Spleen (tissue), 11 donors: Measurements from ENCODE around the gene ARHGAP21. TPM values are rescaled to one million over a fixed set of nuclear protein-coding genes. Genes with fewer than 3 reads are reported as not detected.

Experiments
- DNase-seq: peaks from one replicate; pipeline ENCODE4 v3.0.0-alpha.2; 2020
- H3K27ac ChIP-seq, 8 donors: fragments of 200-600 bp; sonication (generic) in 7 of 8; 1 replicate in 4 of 8; 2 replicates in 4 of 8; pipeline versions ENCODE4 v1.5.0 to v1.8.0; 2016 to 2021; ENCODE audit warnings: inconsistent platforms in 4 of 8, mild to moderate bottlenecking in 4 of 8, moderate library complexity in 1 of 8
- H3K27me3 ChIP-seq, 7 donors: fragments of 200-600 bp; sonication (generic) in 6 of 7; replicated peaks in 1 of 7; 1 replicate in 4 of 7; 2 replicates in 3 of 7; pipeline versions ENCODE4 v1.5.0 to v1.8.0; 2016 to 2021; ENCODE audit warnings: inconsistent platforms in 3 of 7, mild to moderate bottlenecking in 1 of 7
- H3K36me3 ChIP-seq, 6 donors: fragments of 200-600 bp; sonication (generic) in 5 of 6; 1 replicate in 4 of 6; 2 replicates in 2 of 6; pipeline versions ENCODE4 v1.5.0 to v1.8.0; 2016 to 2021; ENCODE audit warnings: inconsistent platforms in 2 of 6
- H3K4me1 ChIP-seq, 6 donors: fragments of 200-600 bp; sonication (generic) in 5 of 6; 1 replicate in 3 of 6; 2 replicates in 3 of 6; pipeline versions ENCODE4 v1.5.0 to v1.8.0; 2016 to 2021; ENCODE audit warnings: inconsistent platforms in 3 of 6
- H3K4me3 ChIP-seq, 8 donors: fragments of 200-600 bp; sonication (generic) in 7 of 8; 1 replicate in 4 of 8; 2 replicates in 4 of 8; pipeline versions ENCODE4 v1.5.0 to v1.8.0; 2016 to 2021; ENCODE audit warnings: inconsistent platforms in 4 of 8, mild to moderate bottlenecking in 4 of 8, moderate library complexity in 2 of 8
- H3K9me3 ChIP-seq, 8 donors: fragments of 200-600 bp; sonication (generic) in 7 of 8; 1 replicate in 4 of 8; 2 replicates in 4 of 8; pipeline versions ENCODE4 v1.5.0 to v1.8.0; 2016 to 2021; ENCODE audit warnings: inconsistent platforms in 4 of 8
- POLR2A ChIP-seq, 3 donors: fragments of 450-650 bp; IDR thresholded peaks; one replicate each; pipeline ENCODE4 v1.5.1; 2017; ENCODE audit warnings: antibody characterized with exemption in 3 of 3, mild to moderate bottlenecking in 1 of 3
- POLR2AphosphoS5 ChIP-seq, 3 donors: sonication (generic); formaldehyde crosslinking; IDR thresholded peaks; one replicate each; pipeline ENCODE4 v1.5.1; 2017; ENCODE audit warnings: antibody characterized with exemption in 3 of 3
- WGBS, 5 donors: extraction: QIAGEN DNeasy Blood & Tissue Kit in 3 of 5; methylation state at CpG; one replicate each; pipeline versions ENCODE4 v1.1.5 to v1.1.7; 2013 to 2018; 5-methylcytosine and 5-hydroxymethylcytosine counted together
- intact Hi-C: fragments of 100-400 bp; cut with DNase I; formaldehyde crosslinking; loops from one replicate; pipeline ENCODE4 v1.15.0; 2023; ENCODE audit warnings: low total_unique reads
- polyA plus RNA-seq, 3 donors: library from polyadenylated mRNA; stranded (reverse); fragments of 200-250 nt; gene quantifications; one replicate each; pipeline ENCODE4 v1.2.1, GENCODE V29; 2013
- total RNA-seq, 7 donors: library from RNA; depleted of rRNA in 3 of 7; stranded (reverse); fragments of >200 nt in 3 of 7; fragmentation: NEBNext Ultra II Directional in 4 of 7; extraction: Animal tissue kit (Norgen Biotek cat#: 25700) in 4 of 7; gene quantifications; one replicate each; pipeline versions ENCODE4 v1.1.0 to v1.2.1, GENCODE V29; 2016 to 2021
- TF ChIP-seq, protein P1 (sequence below), 11 experiments: fragments of 200-600 bp in 7 of 11; fragments of 450-650 bp in 4 of 11; sonication (generic) in 4 of 11; IDR thresholded peaks in 8 of 11; conservative IDR thresholded peaks in 3 of 11; 1 replicate in 7 of 11; 2 replicates in 4 of 11; pipeline versions ENCODE4 v1.4.0 to v1.8.0; 2016 to 2021; ENCODE audit warnings: antibody characterized with exemption in 11 of 11, inconsistent platforms in 4 of 11, mild to moderate bottlenecking in 1 of 11
- donor health status: healthy with polysubstance abuse.
- donor health status: DM: no; HTN: no; CAD: no; lungs with moderate emphysema.
- donor health status: DM: no; HTN: no; CAD: no.
- donor health status: Bipolar disorder and iron deficiency.
- donor health status: healthy.
- donor health status: DM: no; HTN: no; CAD: no.
- donor health status: DM: yes; HTN: yes; CAD: no.

The ARHGAP21 gene
- total and polyA plus RNA-seq, 10 donors: 6.0 to 60.9 (median 43.9) TPM

DNA sequence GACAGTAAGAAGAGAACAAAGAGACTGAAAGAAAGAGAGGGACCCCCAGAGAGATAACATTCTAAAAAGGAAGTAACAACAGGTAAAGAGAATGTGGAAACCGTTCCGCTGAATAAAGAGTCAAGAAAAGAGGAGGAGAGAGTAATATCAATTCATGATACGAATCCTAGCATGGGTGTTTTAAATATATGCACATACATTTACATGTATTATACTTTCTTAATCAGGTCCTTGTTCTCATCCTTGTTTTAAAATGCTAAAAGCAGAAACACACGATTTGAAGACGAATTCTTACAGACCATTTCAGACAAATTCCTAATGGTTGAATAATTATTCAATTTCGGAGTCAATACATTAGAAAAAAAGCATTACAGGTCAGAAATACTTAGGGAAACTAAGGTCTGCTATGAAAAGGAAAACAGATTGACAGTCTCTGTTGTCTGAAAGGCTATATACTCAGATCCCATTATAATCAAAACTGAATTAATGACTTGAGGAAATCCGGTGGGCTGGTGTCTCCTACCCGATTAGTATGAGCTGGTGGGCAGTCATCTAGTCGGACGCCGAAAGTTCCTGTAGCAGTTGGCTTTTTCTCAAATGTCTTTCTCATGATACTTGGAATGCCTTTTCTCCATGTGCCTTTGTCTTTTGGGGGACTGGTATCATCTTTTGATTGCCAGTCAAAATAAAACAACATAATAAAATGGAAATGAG, 127.3 kb downstream of the ARHGAP21 start:
- Histone ChIP-seq H3K4me3 (no peak overlapping the region), H3K4me1 (no peaks in the 10 kb centered on the region), H3K36me3 (peaks cover 0 to 100% (median 49%) of the 10 kb centered on the region in 6 donors), H3K27ac (no peak overlapping the region), H3K27me3 (no peaks in the 10 kb centered on the region), H3K9me3 (no peaks in the 10 kb centered on the region)
- no peak for TF ChIP-seq POLR2AphosphoS5 (IDR thresholded peaks at IDR 0.05)
- TF ChIP-seq POLR2A (IDR thresholded peaks at IDR 0.05): no peak
- TF ChIP-seq, protein P1, sequence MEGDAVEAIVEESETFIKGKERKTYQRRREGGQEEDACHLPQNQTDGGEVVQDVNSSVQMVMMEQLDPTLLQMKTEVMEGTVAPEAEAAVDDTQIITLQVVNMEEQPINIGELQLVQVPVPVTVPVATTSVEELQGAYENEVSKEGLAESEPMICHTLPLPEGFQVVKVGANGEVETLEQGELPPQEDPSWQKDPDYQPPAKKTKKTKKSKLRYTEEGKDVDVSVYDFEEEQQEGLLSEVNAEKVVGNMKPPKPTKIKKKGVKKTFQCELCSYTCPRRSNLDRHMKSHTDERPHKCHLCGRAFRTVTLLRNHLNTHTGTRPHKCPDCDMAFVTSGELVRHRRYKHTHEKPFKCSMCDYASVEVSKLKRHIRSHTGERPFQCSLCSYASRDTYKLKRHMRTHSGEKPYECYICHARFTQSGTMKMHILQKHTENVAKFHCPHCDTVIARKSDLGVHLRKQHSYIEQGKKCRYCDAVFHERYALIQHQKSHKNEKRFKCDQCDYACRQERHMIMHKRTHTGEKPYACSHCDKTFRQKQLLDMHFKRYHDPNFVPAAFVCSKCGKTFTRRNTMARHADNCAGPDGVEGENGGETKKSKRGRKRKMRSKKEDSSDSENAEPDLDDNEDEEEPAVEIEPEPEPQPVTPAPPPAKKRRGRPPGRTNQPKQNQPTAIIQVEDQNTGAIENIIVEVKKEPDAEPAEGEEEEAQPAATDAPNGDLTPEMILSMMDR (IDR thresholded peaks at IDR 0.05 in 8 of 11, conservative IDR thresholded peaks at IDR 0.05 in 3 of 11): no peak
- intact Hi-C loops: no loop called here
- no peak for DNase-seq
- 91 to 96% (median 94%) methylated on average over 11 of the region's 11 CpGs for WGBS, 5 donors

DNA sequence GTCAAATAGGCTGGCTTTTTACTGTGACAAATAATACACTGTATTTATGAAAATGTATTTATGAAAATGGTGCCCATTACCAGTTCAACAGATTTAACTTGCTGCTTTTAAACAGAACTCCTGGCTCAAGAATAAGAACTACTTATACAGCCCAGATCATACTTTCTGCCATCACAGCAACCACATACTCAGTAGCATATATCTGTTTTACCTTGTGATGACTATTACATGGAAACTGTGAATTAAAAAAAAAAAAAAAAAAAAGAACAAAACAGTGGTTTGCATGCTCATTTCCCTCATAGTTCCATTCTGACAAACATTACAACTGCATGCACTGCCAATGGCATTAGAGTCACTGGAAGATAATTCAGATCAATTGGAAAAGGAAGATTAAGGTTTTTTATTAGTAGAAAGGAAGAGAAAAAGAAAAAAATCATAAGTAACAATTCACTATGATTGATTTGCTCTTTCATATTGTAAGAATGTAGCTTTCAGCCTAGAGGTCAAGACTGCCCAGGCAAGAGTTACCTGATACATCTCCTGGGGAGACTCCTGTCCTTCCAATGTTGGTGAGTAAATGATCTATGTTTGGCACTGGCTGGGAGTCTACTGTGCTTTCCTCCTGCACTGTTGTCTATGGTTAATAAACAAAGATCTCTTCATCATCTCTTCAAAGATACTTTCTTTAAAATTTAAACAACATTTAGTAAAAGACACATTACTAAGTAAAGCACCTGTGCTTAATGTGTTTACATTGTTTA, 132.8 kb downstream of the ARHGAP21 start:
- Histone ChIP-seq H3K4me3 (no peak overlapping the region), H3K9me3 (no peaks in the 10 kb centered on the region), H3K4me1 (no peaks in the 10 kb centered on the region), H3K36me3 (peaks cover 0 to 100% (median 46%) of the 10 kb centered on the region in 6 donors), H3K27ac (no peak overlapping the region), H3K27me3 (no peaks in the 10 kb centered on the region)
- intact Hi-C loops: no loop called here
- TF ChIP-seq, protein P1 (IDR thresholded peaks at IDR 0.05 in 8 of 11, conservative IDR thresholded peaks at IDR 0.05 in 3 of 11): no peak
- no peak for TF ChIP-seq POLR2AphosphoS5 (IDR thresholded peaks at IDR 0.05)
- no peak for TF ChIP-seq POLR2A (IDR thresholded peaks at IDR 0.05)
- DNase-seq: no peak

DNA sequence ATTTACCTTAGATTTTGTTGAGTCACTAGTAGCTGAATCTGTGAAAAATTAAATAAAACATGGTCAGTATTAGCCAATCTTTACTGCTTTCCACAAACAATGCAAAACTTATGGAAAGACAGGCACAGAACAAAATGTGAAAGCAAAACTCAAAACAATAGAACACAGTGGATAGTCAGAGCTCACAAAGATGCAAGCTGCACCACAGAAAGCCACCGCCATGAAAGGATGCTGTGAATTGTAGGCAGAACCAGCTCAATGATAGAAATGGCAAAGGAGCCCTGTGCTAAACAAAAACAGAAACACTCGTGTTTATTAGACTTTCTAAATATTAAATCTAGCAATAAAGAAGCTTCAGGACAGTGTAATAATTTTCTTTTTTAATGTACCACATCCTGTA, 134.4 kb downstream of the ARHGAP21 start:
- TF ChIP-seq POLR2AphosphoS5 (IDR thresholded peaks at IDR 0.05) (no peak), POLR2A (IDR thresholded peaks at IDR 0.05) (no peak)
- TF ChIP-seq, protein P1 (IDR thresholded peaks at IDR 0.05 in 8 of 11, conservative IDR thresholded peaks at IDR 0.05 in 3 of 11): no peak
- Histone ChIP-seq H3K4me3 (no peak overlapping the region), H3K9me3 (no peaks in the 10 kb centered on the region), H3K4me1 (no peaks in the 10 kb centered on the region), H3K36me3 (peaks cover 0 to 100% (median 41%) of the 10 kb centered on the region in 6 donors), H3K27me3 (no peaks in the 10 kb centered on the region), H3K27ac (no peak overlapping the region)
- WGBS, 5 donors: 91 to 98% (median 95%) methylated on average over 2 of the region's 2 CpGs
- intact Hi-C loops: no loop called here
- DNase-seq: no peak

DNA sequence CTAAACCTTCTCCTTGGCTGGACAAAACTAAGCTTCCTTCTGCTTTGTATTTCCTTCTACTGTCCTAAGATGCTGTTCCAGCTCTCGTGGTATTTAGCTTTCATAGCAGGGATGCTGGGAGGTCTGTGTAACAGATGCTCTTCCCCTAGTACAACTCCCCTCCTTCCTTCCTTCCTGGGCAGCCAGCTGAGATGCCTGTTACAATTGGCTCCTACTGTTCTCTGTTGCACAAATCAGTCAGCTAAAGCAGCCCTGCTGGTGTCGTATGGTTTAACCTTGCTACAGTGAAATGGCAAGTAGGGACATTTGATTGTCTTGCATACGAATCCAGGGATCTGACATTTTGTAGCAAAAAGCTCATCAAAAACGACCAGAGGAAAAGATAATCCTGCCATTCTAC, 143.8 kb downstream of the ARHGAP21 start:
- no peak for DNase-seq
- TF ChIP-seq, protein P1 (IDR thresholded peaks at IDR 0.05 in 8 of 11, conservative IDR thresholded peaks at IDR 0.05 in 3 of 11): no peak
- TF ChIP-seq POLR2AphosphoS5 (IDR thresholded peaks at IDR 0.05): no peak
- TF ChIP-seq POLR2A (IDR thresholded peaks at IDR 0.05): no peak
- Histone ChIP-seq H3K4me3 (no peak overlapping the region), H3K9me3 (no peaks in the 10 kb centered on the region), H3K36me3 (peaks cover 0 to 14% (median 0%) of the 10 kb centered on the region in 6 donors), H3K27ac (no peak overlapping the region), H3K27me3 (no peaks in the 10 kb centered on the region), H3K4me1 (no peaks in the 10 kb centered on the region)
- intact Hi-C loops: no loop called here
- WGBS, 5 donors: 58 to 66% (median 58%) methylated on average over 4 of the region's 4 CpGs
